Progenitor cell of endocrine pancreas (in vitro differentiated cells): ENCODE measurements around the gene KLRB1. TPM values are rescaled to one million over a fixed set of nuclear protein-coding genes. Genes with fewer than 3 reads are reported as not detected.
"Not testable (repeated sequence)": the region's sequence is repeated elsewhere in the genome, so short reads cannot be mapped to it uniquely, and the experiment has no call there.

ENCODE experiments used
- DNase-seq: peaks from one replicate; pipeline ENCODE4 v3.0.0; 2021; ENCODE audit warnings: low spot score; ENCODE audit not compliant: unreplicated experiment
- H3K27ac Mint-ChIP-seq: 2 replicates; pipeline ENCODE4 v1.8.0; 2021; ENCODE audit warnings: mild to moderate bottlenecking, moderate library complexity, mixed read lengths
- H3K27me3 Mint-ChIP-seq: 2 replicates; pipeline ENCODE4 v1.8.0; 2021; ENCODE audit warnings: mixed read lengths
- H3K36me3 Mint-ChIP-seq: 2 replicates; pipeline ENCODE4 v1.8.0; 2022; ENCODE audit warnings: mixed read lengths; ENCODE audit not compliant: insufficient read depth
- H3K4me1 Mint-ChIP-seq: 2 replicates; pipeline ENCODE4 v1.8.0; 2021; ENCODE audit warnings: low read depth, mixed read lengths
- H3K4me3 Mint-ChIP-seq: 2 replicates; pipeline ENCODE4 v1.8.0; 2021; ENCODE audit warnings: low read depth, mild to moderate bottlenecking, moderate library complexity, mixed read lengths
- H3K9me3 Mint-ChIP-seq: 2 replicates; pipeline ENCODE4 v1.8.0; 2021; ENCODE audit warnings: low read depth, mixed read lengths
- total RNA-seq: library from RNA; stranded (reverse); gene quantifications from 2 replicates; pipeline ENCODE4 v1.2.1, GENCODE V29; 2021
- TF ChIP-seq, protein P1 (sequence below): fragments of 200-600 bp; sonication (generic); IDR thresholded peaks from one replicate; pipeline ENCODE4 v1.5.0; 2021; ENCODE audit warnings: antibody characterized with exemption, mild to moderate bottlenecking; ENCODE audit not compliant: unreplicated experiment

The KLRB1 gene
- total RNA-seq, 1 donor from 2014 or later: not detected

- H3K27me3 Mint-ChIP-seq: no peaks in the 10 kb centered on the region
- H3K27ac Mint-ChIP-seq: no peak overlapping the region
- TF ChIP-seq, protein P1, sequence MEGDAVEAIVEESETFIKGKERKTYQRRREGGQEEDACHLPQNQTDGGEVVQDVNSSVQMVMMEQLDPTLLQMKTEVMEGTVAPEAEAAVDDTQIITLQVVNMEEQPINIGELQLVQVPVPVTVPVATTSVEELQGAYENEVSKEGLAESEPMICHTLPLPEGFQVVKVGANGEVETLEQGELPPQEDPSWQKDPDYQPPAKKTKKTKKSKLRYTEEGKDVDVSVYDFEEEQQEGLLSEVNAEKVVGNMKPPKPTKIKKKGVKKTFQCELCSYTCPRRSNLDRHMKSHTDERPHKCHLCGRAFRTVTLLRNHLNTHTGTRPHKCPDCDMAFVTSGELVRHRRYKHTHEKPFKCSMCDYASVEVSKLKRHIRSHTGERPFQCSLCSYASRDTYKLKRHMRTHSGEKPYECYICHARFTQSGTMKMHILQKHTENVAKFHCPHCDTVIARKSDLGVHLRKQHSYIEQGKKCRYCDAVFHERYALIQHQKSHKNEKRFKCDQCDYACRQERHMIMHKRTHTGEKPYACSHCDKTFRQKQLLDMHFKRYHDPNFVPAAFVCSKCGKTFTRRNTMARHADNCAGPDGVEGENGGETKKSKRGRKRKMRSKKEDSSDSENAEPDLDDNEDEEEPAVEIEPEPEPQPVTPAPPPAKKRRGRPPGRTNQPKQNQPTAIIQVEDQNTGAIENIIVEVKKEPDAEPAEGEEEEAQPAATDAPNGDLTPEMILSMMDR: no peak
- H3K36me3 Mint-ChIP-seq: peaks cover 7% of the 10 kb centered on the region
- DNase-seq: no peak
- H3K4me1 Mint-ChIP-seq: peaks cover 15% of the 10 kb centered on the region
- peaks cover 23% of the 10 kb centered on the region for H3K9me3 Mint-ChIP-seq
- no peak overlapping the region for H3K4me3 Mint-ChIP-seq
Observed at GRCh38 chr12:9632766-9633165, 25.1 kb upstream of the KLRB1 start.

DNA sequence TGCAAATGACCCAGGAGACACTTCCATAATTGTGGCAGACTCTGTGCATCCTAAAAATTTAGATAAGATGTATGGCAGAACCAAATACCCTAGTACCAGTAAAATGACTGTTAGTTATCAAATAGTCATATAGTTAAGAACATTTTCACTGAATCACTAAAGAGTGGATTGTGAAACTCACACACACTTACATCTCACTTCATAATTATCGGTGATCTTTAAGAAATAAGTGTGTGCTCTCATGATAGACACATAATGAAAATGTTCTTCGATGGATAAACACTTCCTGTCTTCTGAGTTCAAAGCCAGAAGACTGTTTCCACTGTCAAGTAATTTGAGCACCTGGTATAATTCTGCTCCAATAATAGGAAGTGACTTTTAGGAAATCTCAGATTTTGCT is 19.1 kb upstream of the KLRB1 start:
- TF ChIP-seq, protein P1: no peak
- Mint-ChIP-seq H3K4me1 (peaks cover 7% of the 10 kb centered on the region), H3K4me3 (no peak overlapping the region), H3K27ac (no peak overlapping the region), H3K27me3 (no peaks in the 10 kb centered on the region), H3K9me3 (peaks cover 15% of the 10 kb centered on the region), H3K36me3 (peaks cover 1% of the 10 kb centered on the region)
- no peak for DNase-seq

DNA sequence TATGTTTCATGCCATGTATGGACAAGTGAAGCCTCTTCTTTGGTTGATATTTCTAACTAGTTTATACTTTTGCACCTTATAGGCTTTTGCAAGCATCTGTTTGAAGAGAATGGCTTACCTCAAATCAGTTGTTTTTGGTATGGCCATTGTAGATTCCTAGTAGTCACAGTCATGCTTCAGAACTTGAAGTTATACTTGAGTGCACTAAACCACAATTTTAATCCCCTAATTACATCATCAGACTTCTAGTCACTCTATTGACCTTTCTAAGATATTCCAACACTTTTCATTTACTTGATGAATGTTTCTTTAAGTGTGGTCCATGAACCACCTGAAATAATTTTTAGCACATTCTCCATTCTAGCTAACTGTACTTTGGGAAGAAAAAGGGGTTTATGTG is 18.6 kb upstream of the KLRB1 start:
- Mint-ChIP-seq H3K4me3 (no peak overlapping the region), H3K36me3 (peaks cover 1% of the 10 kb centered on the region), H3K27ac (no peak overlapping the region), H3K27me3 (no peaks in the 10 kb centered on the region), H3K9me3 (peaks cover 10% of the 10 kb centered on the region), H3K4me1 (peaks cover 7% of the 10 kb centered on the region)
- DNase-seq: no peak
- TF ChIP-seq, protein P1: no peak

DNA sequence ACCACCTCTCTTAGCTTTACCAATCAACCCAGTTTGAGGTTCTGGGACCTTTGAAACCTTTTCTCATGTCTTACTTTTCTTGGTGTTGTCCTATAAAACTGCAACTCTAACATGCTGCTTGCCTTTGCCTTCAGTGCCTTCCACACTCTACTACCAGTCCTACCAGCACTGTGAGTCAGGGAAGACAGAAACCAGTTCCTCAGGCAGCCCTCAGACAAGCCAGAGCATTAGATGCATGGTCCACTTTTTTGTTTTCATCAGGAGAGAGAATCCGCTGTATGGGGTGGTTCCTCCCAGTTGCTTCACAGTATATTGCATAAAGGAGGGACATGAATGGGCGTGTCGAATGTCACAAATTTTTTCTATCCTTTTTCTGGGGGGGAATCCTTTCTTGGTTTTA is 17.3 kb upstream of the KLRB1 start:
- H3K27ac Mint-ChIP-seq: no peak overlapping the region
- TF ChIP-seq, protein P1: no peak
- H3K27me3 Mint-ChIP-seq: no peaks in the 10 kb centered on the region
- no peak overlapping the region for H3K4me3 Mint-ChIP-seq
- H3K36me3 Mint-ChIP-seq: no peaks in the 10 kb centered on the region
- peaks cover 3% of the 10 kb centered on the region for H3K4me1 Mint-ChIP-seq
- no peak for DNase-seq
- peaks cover 10% of the 10 kb centered on the region for H3K9me3 Mint-ChIP-seq

DNA sequence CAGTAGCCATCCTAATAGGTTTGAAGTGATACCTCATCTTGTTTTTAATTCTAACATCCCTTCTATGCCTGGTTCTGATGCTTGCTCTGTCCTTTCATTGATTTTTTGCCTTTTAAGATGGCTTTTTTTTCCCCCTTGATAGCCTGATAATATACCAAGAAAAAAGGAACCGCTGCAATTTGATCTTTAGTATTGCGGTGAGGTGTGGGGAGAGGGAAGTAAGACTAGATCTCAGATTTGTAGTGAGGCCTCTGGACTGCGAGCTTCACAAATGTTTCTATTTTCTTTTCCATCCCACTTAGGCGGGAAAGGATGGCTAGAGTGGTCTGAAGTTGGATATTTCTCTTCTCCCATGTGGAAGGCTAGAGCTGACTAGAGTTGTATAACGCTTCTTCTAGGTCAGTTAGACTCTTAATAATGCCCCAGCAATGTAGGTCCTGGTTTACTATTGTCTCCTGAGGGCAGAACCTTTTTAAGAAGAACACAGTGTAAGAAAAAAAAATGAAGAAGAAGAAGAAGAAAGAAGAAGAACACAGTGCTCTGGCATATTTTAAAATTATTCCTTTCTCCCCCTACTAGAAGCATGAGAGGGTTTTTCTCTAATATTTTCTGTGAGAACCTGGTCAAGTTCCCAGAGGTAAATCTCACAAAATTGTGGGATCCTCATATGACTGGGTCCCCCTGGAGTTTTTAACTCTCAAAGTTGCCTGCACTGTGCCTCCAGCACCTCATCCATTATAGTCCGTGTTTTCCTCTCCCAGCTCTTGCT is 11.9 kb upstream of the KLRB1 start:
- H3K4me1 Mint-ChIP-seq: no peaks in the 10 kb centered on the region
- H3K9me3 Mint-ChIP-seq: no peaks in the 10 kb centered on the region

DNA sequence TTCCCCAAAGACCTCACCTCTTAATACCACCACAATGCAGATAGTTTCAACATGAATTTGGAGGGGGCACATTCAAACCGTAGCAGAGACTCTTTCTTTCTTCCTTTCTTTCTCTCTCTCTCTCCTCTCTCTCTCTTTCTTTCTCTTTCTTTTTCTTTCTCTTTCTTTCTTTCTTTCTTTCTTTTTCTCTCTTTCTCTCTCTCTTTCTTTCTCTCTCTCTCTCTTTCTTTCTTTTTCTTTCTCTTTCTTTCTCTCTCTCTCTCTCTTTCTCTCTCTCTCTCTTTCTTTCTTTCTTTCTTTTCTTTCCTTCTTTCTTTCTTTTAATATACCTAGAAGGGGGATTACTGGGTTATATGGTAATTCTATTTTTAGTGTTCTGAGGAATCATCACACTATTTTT is 11.2 kb upstream of the KLRB1 start:
- not testable (repeated sequence) for H3K4me1 Mint-ChIP-seq, H3K9me3 Mint-ChIP-seq, H3K27ac Mint-ChIP-seq, H3K27me3 Mint-ChIP-seq, DNase-seq, H3K4me3 Mint-ChIP-seq, H3K36me3 Mint-ChIP-seq

More for the DNA sequence above, 11.9 kb upstream of the KLRB1 start:
- Mint-ChIP-seq H3K36me3 (no peaks in the 10 kb centered on the region), H3K27me3 (no peaks in the 10 kb centered on the region), H3K27ac (no peak overlapping the region), H3K4me3 (no peak overlapping the region)
- TF ChIP-seq, protein P1: no peak
- DNase-seq: no peak
